ENCODE data around the gene IGFBP1.

DNA sequence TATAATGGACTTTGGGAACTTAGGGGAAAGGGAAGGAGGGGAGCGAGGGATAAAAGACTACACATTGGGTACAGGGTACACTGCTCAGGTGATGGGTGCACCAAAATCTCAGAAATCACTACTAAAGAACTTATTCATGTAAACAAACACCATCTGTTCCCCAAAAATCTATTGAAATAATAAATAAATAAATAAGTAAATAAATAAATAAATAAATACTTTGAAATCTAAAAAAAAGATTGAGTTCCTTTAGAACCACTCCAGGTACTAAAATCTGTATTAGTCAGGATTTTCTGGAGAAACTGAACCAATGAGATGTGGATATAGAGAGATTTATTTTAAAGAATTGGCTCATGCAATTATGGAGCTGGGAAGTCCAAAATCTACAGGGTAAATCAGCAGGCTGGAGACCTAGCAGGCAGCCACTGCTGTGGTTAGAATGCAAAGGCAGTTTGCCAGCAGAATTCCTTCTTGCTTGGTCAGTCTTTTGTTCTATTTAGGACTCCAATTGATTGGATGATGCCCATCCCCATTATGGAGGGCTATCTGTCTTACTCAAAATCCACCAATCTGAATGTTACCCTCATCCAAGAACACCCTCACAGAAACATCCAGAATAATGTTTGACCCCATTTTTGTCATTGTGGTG lies 8.9 kb downstream of the IGFBP1 start:
- TF ChIP-seq, protein P1, sequence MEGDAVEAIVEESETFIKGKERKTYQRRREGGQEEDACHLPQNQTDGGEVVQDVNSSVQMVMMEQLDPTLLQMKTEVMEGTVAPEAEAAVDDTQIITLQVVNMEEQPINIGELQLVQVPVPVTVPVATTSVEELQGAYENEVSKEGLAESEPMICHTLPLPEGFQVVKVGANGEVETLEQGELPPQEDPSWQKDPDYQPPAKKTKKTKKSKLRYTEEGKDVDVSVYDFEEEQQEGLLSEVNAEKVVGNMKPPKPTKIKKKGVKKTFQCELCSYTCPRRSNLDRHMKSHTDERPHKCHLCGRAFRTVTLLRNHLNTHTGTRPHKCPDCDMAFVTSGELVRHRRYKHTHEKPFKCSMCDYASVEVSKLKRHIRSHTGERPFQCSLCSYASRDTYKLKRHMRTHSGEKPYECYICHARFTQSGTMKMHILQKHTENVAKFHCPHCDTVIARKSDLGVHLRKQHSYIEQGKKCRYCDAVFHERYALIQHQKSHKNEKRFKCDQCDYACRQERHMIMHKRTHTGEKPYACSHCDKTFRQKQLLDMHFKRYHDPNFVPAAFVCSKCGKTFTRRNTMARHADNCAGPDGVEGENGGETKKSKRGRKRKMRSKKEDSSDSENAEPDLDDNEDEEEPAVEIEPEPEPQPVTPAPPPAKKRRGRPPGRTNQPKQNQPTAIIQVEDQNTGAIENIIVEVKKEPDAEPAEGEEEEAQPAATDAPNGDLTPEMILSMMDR (IDR thresholded peaks at IDR 0.05) = no peak
- TF ChIP-seq ZFX (IDR thresholded peaks at IDR 0.05; ENCODE audit: borderline replicate concordance) = no peak
